ENCODE data around the gene TBX20. TPM values are rescaled to one million over a fixed set of nuclear protein-coding genes. Genes with fewer than 3 reads are reported as not detected.

The TBX20 gene
- total RNA-seq (not detected), polyA plus RNA-seq (not detected)
- long read RNA-seq, donor 1 = 0 reads
- long read RNA-seq, donor 2 = 0 reads

GRCh38 chr7:35253710-35254495 is at the start of gene TBX20:
TSS of gene TBX20 (minus strand) at chr7:35254100. CDS start at chr7:35253620, 480 bp downstream.
- no peak within 1 kb of the TSS for H3K27ac ChIP-seq
- intact Hi-C loops (cut with DNase I) = no loop called here
- no peaks in the 10 kb centered on the region for H3K36me3 ChIP-seq (ENCODE audit: insufficient read depth in 1 of 2, low read depth in 1 of 2)
- peak within 1 kb of the TSS; percentile 52 for H3K4me3 ChIP-seq
- TF ChIP-seq CTCF (IDR thresholded peaks at IDR 0.05) = no peak
- H3K9me3 ChIP-seq = no peaks in the 10 kb centered on the region
- peak in 3 of 4 donors; percentile 43 to 65 (median 52) for ATAC-seq
- peak; percentile 41 to 66 for DNase-seq
- no peaks in the 10 kb centered on the region for H3K4me1 ChIP-seq
- peaks cover 4 to 100% (median 53%) of the 10 kb centered on the region in 3 donors for H3K27me3 ChIP-seq (ENCODE audit: insufficient read depth in 3 of 3, low read length in 2 of 3)
- 1 to 2% (median 2%) methylated on average over 62 to 76 of the region's 76 CpGs for WGBS, 3 donors

- Histone ChIP-seq H3K36me3 (ENCODE audit: insufficient read depth in 1 of 2, low read depth in 1 of 2) (no peaks in the 10 kb centered on the region), H3K27ac (no peak overlapping the region), H3K4me1 (no peaks in the 10 kb centered on the region), H3K27me3 (ENCODE audit: insufficient read depth in 3 of 3, low read length in 2 of 3) (peaks cover 0 to 3% (median 0%) of the 10 kb centered on the region in 3 donors), H3K9me3 (peaks cover 7% of the 10 kb centered on the region), H3K4me3 (no peak overlapping the region)
- DNase-seq (no peak), ATAC-seq (no peak)
- 80 to 88% (median 81%) methylated on average over 6 of the region's 6 CpGs for WGBS, 3 donors
- no peak for TF ChIP-seq CTCF (IDR thresholded peaks at IDR 0.05)
- intact Hi-C loops (cut with DNase I) = no loop called here
Observed at GRCh38 chr7:35289376-35289775, 35.5 kb upstream of the TBX20 start.

GRCh38 chr7:35286986-35287385 is 33.1 kb upstream of the TBX20 start:
- no peaks in the 10 kb centered on the region for H3K9me3 ChIP-seq
- WGBS, 3 donors = 64 to 69% (median 69%) methylated on average over 3 of the region's 3 CpGs
- ATAC-seq = no peak
- no peak for DNase-seq
- H3K4me1 ChIP-seq = no peaks in the 10 kb centered on the region
- intact Hi-C loops (cut with DNase I) = no loop called here
- H3K36me3 ChIP-seq (ENCODE audit: insufficient read depth in 1 of 2, low read depth in 1 of 2) = no peaks in the 10 kb centered on the region
- H3K27me3 ChIP-seq (ENCODE audit: insufficient read depth in 3 of 3, low read length in 2 of 3) = peaks cover 0 to 3% (median 1%) of the 10 kb centered on the region in 3 donors
- no peak overlapping the region for H3K4me3 ChIP-seq
- H3K27ac ChIP-seq = no peak overlapping the region
- no peak for TF ChIP-seq CTCF (IDR thresholded peaks at IDR 0.05)

- H3K9me3 ChIP-seq = no peaks in the 10 kb centered on the region
- no peak overlapping the region for H3K27ac ChIP-seq
- no peaks in the 10 kb centered on the region for H3K36me3 ChIP-seq (ENCODE audit: insufficient read depth in 1 of 2, low read depth in 1 of 2)
- no peak for TF ChIP-seq CTCF (IDR thresholded peaks at IDR 0.05)
- no peak overlapping the region for H3K4me3 ChIP-seq
- no peaks in the 10 kb centered on the region for H3K4me1 ChIP-seq
- no peak for DNase-seq
- ATAC-seq = no peak
- H3K27me3 ChIP-seq (ENCODE audit: insufficient read depth in 3 of 3, low read length in 2 of 3) = peaks cover 0 to 3% (median 2%) of the 10 kb centered on the region in 3 donors
- intact Hi-C loops (cut with DNase I) = no loop called here
Observed at GRCh38 chr7:35286422-35286821, 32.5 kb upstream of the TBX20 start.

All from psoas muscle (tissue), 8 donors.